OCI-LY1 (cell line): Measurements from ENCODE around the gene MMS19.

Experiments used
- H2AFZ ChIP-seq: fragments of 200-600 bp; sonication (generic), shearing (Covaris generic); 2 replicates; pipeline ENCODE4 v1.6.0; 2014; ENCODE audit warnings: antibody characterized with exemption, mild to moderate bottlenecking, low read length
- H3F3A ChIP-seq: fragments of 200-600 bp; sonication (generic), shearing (Covaris generic); 2 replicates; pipeline ENCODE4 v1.6.0; 2014; ENCODE audit warnings: mild to moderate bottlenecking, antibody characterized with exemption, low read length, moderate library complexity; ENCODE audit not compliant: insufficient read depth
- H3K27ac ChIP-seq: fragments of 200-600 bp; sonication (generic); 2 replicates; pipeline ENCODE4 v1.5.1; 2014; ENCODE audit warnings: low read length, mixed run types, mild to moderate bottlenecking, low read depth; ENCODE audit not compliant: poor library complexity, severe bottlenecking
- H3K27me3 ChIP-seq: fragments of 200-600 bp; sonication (generic); 2 replicates; pipeline ENCODE4 v1.6.0; 2014; ENCODE audit warnings: antibody characterized with exemption, mild to moderate bottlenecking, low read length, moderate library complexity; ENCODE audit not compliant: insufficient read depth
- H3K36me3 ChIP-seq: fragments of 200-600 bp; sonication (generic); 2 replicates; pipeline ENCODE4 v1.6.1; 2014; ENCODE audit warnings: mild to moderate bottlenecking, antibody characterized with exemption, low read length, moderate library complexity, mixed read lengths; ENCODE audit not compliant: insufficient read depth
- H3K4me1 ChIP-seq: fragments of 200-600 bp; sonication (generic); 2 replicates; pipeline ENCODE4 v1.5.1; 2014; ENCODE audit warnings: mild to moderate bottlenecking, low read length, moderate library complexity; ENCODE audit not compliant: insufficient read depth, severe bottlenecking
- H3K4me2 ChIP-seq: fragments of 200-600 bp; sonication (generic), shearing (Covaris generic); 2 replicates; pipeline ENCODE4 v1.6.1; 2014; ENCODE audit warnings: low read length
- H3K4me3 ChIP-seq: fragments of 200-600 bp; sonication (generic); 2 replicates; pipeline ENCODE4 v1.5.1; 2014; ENCODE audit warnings: low read length, low read depth, mild to moderate bottlenecking, mixed read lengths; ENCODE audit not compliant: poor library complexity, severe bottlenecking
- H3K79me2 ChIP-seq: fragments of 200-600 bp; shearing (Covaris generic); 2 replicates; pipeline ENCODE4 v1.6.1; 2016; ENCODE audit warnings: mixed run types, low read length, mixed read lengths; ENCODE audit not compliant: insufficient read depth
- H3K9ac ChIP-seq: fragments of 200-600 bp; sonication (generic), shearing (Covaris generic); 2 replicates; pipeline ENCODE4 v1.6.1; 2014; ENCODE audit warnings: mild to moderate bottlenecking, low read length, mixed read lengths
- H3K9me2 ChIP-seq: fragments of 200-600 bp; sonication (generic), shearing (Covaris generic); 2 replicates; pipeline ENCODE4 v1.6.1; 2014; ENCODE audit warnings: low read depth, mild to moderate bottlenecking, low read length, mixed read lengths
- H3K9me3 ChIP-seq: fragments of 200-600 bp; shearing (Covaris generic); 2 replicates; pipeline ENCODE4 v1.6.1; 2014; ENCODE audit warnings: low read length, mixed read lengths
- H4K20me1 ChIP-seq: fragments of 200-600 bp; sonication (generic), shearing (Covaris generic); 2 replicates; pipeline ENCODE4 v1.6.0; 2016; ENCODE audit warnings: mild to moderate bottlenecking, low read length; ENCODE audit not compliant: insufficient read depth
- EZH2 ChIP-seq: fragments of 200-600 bp; sonication (generic), shearing (Covaris generic); IDR thresholded peaks from 2 replicates; pipeline ENCODE4 v1.8.0; 2017; ENCODE audit warnings: borderline replicate concordance, mixed run types, mild to moderate bottlenecking, antibody characterized with exemption, low read length, moderate library complexity, mixed read lengths
- TF ChIP-seq, protein P1 (sequence below): fragments of 200-600 bp; sonication (generic), shearing (Covaris generic); IDR thresholded peaks from 2 replicates; pipeline ENCODE4 v1.5.1; 2017; ENCODE audit warnings: mild to moderate bottlenecking, antibody characterized with exemption, low read length, moderate library complexity, mixed read lengths

The MMS19 gene

DNA sequence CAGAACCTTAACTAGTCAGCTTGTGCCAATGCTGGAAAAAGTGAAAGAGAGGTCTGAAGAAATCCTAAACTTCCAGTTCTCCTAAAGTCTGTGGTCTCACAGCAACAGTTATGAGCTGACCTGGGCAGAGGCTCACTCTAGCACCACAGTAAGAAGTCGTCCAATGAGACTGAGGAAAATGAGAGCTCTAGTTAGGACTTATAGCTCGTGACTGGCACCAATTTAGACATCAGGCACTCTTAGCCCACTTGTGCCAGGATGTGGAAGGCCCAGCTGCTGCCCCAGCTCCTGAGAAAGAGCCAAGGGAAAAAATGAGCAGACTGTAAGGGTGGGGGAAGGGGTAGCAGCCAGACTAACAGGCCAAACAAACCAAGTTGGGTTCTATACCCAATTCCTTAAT is 7.6 kb downstream of the MMS19 start:
- Histone ChIP-seq H3K4me1 (peaks cover 10% of the 10 kb centered on the region), H3F3A (no peaks in the 10 kb centered on the region), H3K9me3 (no peaks in the 10 kb centered on the region), H3K27me3 (no peaks in the 10 kb centered on the region), H3K4me2 (no peak overlapping the region), H3K9ac (no peak overlapping the region), H2AFZ (no peak overlapping the region), H3K27ac (no peak overlapping the region), H3K79me2 (peaks cover 44% of the 10 kb centered on the region), H3K4me3 (no peak overlapping the region), H3K9me2 (no peaks in the 10 kb centered on the region), H3K36me3 (no peaks in the 10 kb centered on the region), H4K20me1 (no peaks in the 10 kb centered on the region)
- TF ChIP-seq, protein P1, sequence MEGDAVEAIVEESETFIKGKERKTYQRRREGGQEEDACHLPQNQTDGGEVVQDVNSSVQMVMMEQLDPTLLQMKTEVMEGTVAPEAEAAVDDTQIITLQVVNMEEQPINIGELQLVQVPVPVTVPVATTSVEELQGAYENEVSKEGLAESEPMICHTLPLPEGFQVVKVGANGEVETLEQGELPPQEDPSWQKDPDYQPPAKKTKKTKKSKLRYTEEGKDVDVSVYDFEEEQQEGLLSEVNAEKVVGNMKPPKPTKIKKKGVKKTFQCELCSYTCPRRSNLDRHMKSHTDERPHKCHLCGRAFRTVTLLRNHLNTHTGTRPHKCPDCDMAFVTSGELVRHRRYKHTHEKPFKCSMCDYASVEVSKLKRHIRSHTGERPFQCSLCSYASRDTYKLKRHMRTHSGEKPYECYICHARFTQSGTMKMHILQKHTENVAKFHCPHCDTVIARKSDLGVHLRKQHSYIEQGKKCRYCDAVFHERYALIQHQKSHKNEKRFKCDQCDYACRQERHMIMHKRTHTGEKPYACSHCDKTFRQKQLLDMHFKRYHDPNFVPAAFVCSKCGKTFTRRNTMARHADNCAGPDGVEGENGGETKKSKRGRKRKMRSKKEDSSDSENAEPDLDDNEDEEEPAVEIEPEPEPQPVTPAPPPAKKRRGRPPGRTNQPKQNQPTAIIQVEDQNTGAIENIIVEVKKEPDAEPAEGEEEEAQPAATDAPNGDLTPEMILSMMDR: no peak
- no peak for TF ChIP-seq EZH2

DNA sequence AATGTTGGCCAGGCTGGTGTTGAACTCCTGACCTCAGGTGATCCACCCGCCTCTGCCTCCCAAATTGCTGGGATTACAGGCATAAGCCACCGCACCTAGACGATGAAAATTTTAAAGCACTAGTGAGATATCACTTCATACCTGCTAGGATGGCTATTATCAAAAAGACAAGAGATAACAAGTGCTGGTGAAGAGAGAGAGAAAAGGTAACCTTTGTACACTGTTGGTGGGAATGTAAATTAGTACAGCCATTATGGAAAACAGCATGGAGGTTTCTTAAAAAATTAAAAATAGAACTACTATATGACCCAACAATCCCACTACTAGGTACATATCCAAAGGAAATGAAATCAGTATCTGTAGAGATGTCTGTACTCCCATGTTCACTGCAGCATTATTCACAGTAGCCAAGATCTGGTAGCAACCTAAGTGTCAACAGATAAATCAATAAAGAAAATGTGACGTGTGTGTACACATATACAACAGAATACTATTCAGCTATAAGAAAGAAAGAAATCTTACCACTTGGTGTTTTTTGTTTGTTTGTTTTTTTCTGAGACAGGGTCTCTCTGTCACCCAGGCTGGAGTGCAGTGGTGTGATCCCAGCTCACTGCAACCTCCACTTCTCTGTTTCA is 12.5 kb downstream of the MMS19 start:
- TF ChIP-seq EZH2: no peak
- TF ChIP-seq, protein P1: no peak
- no peaks in the 10 kb centered on the region for H3K4me1 ChIP-seq
- H3K9ac ChIP-seq: no peak overlapping the region
- no peaks in the 10 kb centered on the region for H3K27me3 ChIP-seq
- H3K79me2 ChIP-seq: peaks cover 25% of the 10 kb centered on the region
- H3K36me3 ChIP-seq: peaks cover 6% of the 10 kb centered on the region; the same call in 1 of the 2 replicates
- H2AFZ ChIP-seq: no peak overlapping the region
- no peaks in the 10 kb centered on the region for H3K9me2 ChIP-seq
- H3K9me3 ChIP-seq: no peaks in the 10 kb centered on the region
- no peak overlapping the region for H3K4me3 ChIP-seq
- no peaks in the 10 kb centered on the region for H4K20me1 ChIP-seq
- no peak overlapping the region for H3K27ac ChIP-seq
- no peaks in the 10 kb centered on the region for H3F3A ChIP-seq
- no peak overlapping the region for H3K4me2 ChIP-seq

DNA sequence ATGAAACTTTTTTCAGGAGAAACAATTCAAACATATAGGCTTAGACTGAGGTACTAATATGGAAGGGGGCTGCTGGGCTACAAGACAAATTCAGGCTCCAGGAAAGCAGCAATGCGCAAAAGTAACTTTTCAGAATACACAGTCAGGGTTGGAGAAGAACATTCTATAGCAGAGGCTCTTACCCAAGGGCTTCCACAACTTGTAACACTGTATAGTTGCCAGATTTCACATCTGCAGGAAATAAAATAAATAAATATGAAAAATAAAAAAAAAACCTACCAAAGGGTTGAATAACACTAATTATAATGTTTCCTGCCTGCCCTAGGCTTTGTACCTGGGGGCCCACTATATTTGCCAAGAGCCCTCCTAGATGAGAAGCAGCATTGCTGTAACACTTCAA is 14.3 kb downstream of the MMS19 start:
- Histone ChIP-seq H3F3A (no peaks in the 10 kb centered on the region), H3K4me1 (no peaks in the 10 kb centered on the region), H3K4me3 (no peak overlapping the region), H3K27ac (no peak overlapping the region), H3K27me3 (no peaks in the 10 kb centered on the region), H3K9me2 (no peaks in the 10 kb centered on the region), H3K9ac (no peak overlapping the region), H3K36me3 (peaks cover 21% of the 10 kb centered on the region; the same call in 1 of the 2 replicates), H3K4me2 (no peak overlapping the region), H3K9me3 (no peaks in the 10 kb centered on the region), H3K79me2 (0 out of 2 replicates have a peak, but pooled peaks cover 10% of the 10 kb centered on the region), H4K20me1 (no peaks in the 10 kb centered on the region), H2AFZ (no peak overlapping the region)
- TF ChIP-seq, protein P1: no peak
- TF ChIP-seq EZH2: no peak
